HG03066 (cell line): ENCODE results near the gene NUPR1.
"Not testable (repeated sequence)": the region's sequence is repeated elsewhere in the genome, so short reads cannot be mapped to it uniquely, and the experiment has no call there.

ENCODE experiments used
- ATAC-seq: cut with Tn5 transposase; IDR thresholded peaks from one replicate; pipeline ENCODE4 v1.9.1; 2021; ENCODE audit warnings: low read depth; ENCODE audit not compliant: unreplicated experiment

The NUPR1 gene

GRCh38 chr16:28555561-28555960, 16.8 kb upstream of the NUPR1 start:
- no peak for ATAC-seq

- no peak for ATAC-seq
These were observed 16.1 kb upstream of the NUPR1 start for GRCh38 chr16:28554634-28555423.

DNA sequence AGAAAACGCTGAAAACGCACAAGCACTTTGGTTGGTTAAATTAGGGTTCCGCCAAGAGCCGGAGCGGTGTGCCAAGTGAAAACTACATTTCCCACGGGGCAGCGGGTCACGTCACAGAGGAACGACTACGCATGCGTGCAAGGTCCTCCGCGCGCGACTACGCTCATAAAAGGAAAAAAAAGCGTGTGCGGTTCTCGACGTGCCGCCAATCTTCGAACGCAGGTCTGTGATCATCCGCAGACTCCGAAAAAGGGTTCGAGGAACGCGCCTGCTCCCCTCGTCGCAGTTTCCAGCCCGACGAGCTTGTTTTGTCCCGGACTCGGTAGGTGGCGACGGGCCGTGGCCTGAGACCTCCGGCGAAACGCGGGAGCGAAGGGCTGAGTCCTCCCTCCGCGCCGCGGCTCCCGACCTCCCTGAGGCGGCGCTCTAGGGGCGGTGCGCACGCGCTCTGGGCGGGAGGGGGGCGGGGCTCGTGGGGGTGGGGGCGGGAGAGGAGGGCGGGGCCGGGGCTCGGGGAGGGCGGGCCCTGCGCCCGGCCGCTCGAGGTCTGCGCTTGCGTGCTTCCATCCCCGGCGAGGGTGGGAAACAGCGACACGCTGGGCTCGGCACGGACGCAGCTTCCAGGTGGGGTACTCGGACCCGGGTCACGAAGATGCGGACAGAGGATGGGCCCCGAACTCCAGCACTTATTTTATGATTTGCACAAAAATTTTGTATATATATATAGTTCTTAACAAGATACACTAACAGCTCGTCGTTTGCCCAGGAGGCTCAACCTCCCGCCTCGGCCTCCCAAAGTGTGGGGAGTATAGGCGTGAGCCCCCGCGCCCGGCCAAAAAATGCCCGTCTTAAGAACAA, 15.2 kb upstream of the NUPR1 start, which contains the start of gene SGF29:
SGF29 (plus strand) TSS at position 145 of the 858 bp plus-strand sequence. CDS start 27,150 bp downstream, outside the sequence.
- ATAC-seq: peak; percentile 67

- no peak for ATAC-seq
These were observed 10.6 kb upstream of the NUPR1 start for GRCh38 chr16:28549301-28549899.

DNA sequence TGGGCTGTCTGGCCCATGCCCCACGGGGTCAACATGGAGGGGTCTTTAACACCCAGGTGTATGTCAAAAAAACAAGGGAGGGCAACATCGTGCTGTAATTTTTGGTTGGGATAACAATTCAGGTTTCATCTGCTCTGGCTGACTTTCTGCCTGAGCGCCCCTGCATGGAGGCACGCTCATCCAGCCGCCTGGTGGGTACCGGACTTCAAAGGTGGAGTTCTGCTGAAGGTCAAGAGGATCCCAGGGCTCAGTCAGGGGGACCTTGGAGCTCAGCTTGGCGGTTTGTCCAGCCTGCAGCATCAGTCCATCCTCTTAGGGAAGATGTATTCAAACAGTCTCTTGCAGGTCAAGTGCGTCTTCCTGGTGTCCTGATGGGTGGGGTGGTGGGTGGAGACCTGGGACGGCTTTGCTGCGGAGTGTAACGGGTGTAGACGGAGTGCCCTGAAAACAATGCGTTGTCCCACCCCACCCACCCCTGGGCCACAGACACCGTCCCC, 9.6 kb upstream of the NUPR1 start:
- ATAC-seq: no peak

DNA sequence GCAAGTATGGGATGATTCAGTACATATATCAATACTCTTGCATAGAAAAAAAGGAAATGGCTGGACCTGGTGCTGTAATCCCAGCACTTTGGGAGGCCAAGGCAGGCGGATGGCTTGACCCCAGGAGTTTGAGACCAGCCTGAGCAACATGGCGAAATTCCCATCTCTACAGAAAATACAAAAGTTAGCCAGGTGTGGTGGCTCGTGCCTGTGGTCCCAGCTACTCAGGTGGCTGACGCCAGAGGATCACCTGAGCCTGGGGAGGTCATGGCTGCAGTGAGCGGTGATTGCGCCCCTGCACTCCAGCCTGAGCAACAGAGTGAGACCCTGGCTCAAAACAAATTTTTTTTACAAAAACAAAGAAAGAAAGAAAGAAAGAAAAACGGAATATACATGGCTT, 7.9 kb upstream of the NUPR1 start:
- ATAC-seq: no peak

DNA sequence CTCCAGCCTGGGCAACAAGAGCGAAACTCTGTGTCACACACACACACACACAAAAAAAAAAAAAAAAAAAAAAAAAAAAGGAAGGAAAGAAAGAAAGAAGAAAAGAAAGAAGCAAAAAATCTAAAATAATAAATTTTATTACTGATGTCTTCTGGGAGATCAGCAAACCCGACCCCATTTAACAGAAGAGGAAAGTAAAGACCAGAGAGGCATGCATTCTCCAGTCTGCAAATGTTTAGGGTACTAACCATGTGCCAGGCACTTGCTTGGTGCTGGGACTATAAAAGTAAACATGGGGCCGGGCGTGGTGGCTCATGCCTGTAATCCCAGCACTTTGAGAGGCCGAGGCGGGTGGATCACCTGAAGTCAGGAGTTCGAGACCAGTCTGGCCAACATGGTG, 7.2 kb upstream of the NUPR1 start:
- ATAC-seq: not testable (repeated sequence)

- ATAC-seq: no peak
These were observed 6.2 kb upstream of the NUPR1 start for GRCh38 chr16:28544998-28545397.

- no peak for ATAC-seq
These were observed 4.3 kb upstream of the NUPR1 start for GRCh38 chr16:28543072-28543471.

DNA sequence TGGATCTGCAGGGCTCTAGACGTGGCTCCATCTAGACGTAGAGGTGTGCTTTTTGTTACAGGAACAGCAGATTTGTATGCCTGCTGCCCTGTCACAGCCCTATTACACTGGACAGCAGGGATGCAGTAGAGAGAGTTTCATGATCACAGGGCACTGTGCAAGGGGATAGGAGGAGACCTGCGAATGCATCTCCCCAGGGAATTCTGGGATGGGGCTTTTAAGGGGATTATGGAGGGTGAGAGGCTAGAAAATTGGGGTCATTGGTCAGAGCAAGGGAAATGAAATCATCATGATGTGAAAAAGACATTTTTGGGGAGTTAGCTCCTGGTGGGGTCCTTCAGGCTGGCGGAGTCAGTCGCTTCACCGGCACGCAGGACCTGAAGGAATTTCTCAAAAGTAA, 3.9 kb upstream of the NUPR1 start:
- no peak for ATAC-seq

- ATAC-seq: no peak
These were observed 1.6 kb upstream of the NUPR1 start for GRCh38 chr16:28540346-28540745.

DNA sequence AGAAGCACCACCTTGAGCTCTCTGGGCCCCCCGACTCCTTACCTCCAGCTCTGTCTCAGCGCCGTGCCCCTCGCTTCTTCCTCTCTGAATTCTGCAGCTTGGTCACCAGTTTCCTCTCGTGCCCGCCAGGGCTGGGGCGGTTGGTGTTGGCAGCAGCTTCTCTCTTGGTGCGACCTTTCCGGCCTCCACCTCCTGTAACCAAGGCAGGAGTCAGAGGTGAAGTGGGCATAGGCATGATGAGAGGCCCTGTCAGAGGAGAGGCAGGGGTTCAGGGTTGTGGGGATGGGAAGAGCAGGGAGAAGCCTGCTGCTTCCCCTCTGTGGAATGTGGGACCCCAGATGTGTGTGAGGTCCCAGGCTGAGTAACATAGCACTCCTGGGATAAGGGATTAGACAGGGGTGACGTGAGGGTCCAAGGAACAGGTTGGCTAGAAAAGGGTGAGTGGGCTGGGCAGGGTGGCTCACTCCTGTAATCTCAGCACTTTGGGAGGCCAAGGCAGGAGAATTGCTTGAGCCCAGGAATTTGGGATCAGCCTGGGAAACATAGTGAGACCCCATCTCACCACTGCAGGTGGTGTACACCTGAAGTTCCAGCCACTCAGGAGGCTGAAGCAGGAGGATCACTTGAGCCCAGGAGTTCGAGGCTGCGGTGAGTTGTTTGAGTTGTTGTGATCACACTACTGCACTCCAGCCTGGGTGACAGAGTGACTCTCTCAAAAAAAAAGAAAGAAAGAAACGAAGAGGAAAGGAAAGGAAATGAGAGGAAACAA, 626 bp downstream of the NUPR1 start:
- ATAC-seq: no peak

DNA sequence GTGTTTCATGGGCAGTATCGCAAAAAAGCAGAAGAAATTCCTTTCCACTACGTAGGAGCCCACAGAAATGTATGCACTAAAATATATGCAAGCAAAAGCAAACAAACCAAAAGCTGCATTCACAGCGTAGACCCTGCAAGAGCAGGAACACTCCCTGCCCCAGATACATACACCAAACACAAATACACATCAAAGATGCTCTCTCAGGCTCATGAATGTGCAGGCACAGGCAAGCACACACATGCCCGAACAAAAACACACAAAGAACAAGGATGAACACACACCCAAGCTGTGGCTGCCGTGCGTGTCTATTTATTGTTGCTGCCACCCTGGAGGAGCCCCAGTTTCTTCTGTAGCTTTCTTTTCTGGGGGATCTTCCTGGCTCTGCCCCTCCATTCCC, 1.7 kb downstream of the NUPR1 start:
- ATAC-seq: no peak

DNA sequence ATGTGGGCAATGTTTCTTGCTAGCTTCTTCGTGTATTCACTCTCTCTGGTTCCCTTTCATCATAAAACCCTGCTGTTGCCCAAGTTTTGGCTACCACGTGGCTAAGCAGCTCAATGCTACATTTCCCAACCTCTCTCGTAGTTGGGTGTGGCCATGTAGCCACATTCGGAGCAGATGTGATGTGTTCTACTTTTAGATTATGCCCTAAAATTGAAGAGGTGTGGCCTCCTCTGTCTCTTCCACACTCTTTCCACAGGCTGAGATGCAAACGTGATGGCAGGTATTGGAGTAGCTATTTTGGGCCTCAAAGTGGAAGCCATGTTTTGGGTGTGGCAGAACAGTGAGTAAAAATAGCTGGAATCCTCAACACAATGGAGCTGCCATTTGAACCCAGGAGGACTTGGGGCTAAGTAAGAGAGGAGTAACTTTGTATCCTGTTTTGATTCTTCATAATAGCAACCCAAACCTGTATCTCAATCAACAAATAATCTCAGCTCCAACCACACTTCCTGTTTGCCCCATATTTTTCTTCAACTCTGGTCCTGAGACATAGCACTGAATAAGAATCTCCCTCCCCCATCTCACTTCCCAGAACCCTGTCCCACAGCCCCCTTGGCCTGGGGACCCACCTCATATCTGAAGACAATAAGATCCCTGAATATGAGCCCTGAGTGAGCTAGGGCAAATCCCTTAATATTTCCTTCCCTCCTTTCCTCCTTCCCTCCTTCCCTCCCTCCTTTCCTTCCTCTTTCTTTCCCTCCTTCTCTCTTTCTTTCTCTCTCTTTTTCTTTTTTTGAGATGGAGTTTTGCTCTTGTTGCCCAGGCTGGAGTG, 4.0 kb downstream of the NUPR1 start:
- ATAC-seq: no peak

DNA sequence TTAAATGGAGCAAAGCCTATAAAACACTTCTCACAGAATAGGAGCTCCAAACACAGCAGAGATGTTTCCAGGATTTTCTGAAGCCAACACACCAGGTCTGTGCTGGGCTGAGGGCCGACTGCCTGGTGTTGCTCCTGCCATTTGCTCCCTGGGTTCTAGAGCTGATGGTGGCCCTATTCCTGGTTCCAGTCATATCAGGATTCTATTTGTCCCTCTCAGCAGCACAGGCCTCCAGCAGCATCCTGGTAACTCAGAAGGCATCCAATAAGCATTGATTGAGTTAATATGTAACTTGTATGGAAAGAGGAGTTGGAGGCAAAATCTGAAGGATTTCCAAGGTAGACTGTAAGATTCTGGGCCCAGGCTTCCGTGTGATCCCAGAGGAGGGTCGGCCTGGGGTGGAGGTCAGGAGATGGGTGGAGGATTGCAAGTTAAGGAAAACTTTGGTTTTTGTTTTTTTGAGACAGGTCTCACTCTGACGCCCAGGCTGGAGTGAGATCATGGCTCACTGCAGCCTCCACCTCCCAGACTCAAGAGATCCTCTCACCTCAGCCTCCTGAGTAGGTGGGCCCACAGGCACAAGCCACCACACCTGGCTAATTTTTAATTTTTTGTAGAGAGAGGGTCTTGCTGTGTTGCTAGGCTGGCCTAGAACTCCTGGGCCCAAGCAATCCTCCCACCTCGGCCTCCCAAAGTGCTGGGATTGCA, 5.7 kb downstream of the NUPR1 start:
- no peak for ATAC-seq

DNA sequence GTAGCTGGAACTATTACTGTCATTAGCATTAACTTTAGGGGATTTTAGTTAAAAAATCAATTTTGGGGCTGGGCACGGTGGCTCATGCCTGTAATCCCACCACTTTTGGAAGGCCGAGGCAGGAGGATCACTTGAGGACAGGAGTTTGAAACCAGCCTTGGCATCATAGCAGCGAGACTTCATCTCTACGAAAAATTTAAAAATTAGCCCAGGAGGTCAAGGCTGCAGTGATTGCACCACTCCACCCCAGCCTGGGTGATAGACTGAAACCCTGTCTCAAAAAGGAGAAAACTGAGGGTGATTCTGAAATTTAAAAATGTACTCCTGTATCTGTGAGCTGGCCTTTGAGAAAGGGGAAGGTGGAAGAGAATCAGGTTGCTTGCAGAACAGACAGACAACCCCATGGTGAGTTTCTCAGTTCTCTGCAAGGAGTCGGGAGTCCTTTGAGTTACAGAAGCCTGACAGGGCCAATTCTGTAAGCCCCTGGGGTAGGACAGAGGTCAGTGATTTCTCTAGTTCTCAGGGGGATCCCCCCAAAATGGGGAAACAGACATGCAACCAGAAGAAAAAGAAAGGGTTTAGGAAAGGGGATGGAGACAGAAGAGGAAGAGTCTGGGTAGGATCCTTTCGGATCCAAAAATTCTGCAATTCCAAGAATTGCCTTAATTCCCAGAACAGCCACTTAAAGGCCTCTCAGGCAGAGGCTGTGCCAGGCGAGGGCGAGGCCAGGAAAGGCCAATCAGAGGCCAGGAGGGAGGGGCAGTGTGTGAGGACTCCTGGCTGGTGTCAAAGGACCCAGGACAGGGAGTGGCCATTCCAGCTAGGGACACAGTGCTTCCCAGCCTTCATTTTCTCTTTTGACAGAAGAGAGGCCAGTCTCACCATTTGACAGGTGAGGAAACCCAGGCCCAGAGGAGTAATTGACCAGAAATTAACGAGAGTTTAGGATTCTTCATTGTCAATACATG, 6.7 kb downstream of the NUPR1 start:
- ATAC-seq: no peak

DNA sequence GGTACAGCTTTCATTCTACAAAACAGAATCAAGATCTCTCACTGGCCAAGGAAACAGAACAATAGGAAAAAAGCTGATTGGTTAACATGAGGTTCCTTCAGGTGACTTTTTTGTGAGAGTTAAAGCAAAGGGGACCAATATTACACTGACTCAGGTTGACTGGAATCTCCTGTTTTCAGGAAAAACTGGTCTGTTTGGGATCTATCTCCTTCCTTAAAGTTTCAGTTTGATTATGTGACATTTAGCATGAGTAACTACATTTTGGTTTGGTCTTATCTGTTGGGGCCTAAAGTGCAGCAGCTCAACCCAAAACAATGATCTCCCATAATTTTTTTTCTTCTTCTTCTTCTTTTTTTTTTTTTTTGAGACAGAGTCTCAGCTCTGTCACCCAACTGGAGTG, 9.7 kb downstream of the NUPR1 start:
- ATAC-seq: no peak

DNA sequence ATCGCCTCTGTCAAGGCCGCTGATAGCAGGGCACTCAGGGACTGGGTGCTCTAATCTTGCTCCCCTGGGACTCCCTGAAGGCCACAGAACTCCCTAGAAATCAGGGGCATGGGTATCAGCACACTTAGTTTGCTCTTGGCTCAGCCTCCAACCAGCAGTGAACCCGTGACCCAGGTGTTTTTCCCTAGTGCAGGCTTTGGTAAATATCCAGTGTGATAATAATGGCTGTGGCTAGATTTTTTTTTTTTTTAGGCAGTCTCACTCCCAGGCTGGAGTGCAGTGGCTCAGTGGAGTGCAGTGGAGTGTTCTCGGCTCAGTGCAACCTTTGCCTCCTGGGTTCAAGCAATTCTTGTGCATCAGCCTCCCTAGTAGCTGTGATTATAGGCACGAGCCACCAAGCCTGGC, 10.3 kb downstream of the NUPR1 start:
- ATAC-seq: no peak
